GM12874 (cell line): ENCODE data around the gene GAN.

Experiments used
- TF ChIP-seq, protein P1 (sequence below): IDR thresholded peaks from 2 replicates; pipeline ENCODE4 v1.5.1; 2011; ENCODE audit warnings: low read depth, mild to moderate bottlenecking, control low read depth, low read length, moderate library complexity; ENCODE audit not compliant: insufficient read depth

GAN gene

GRCh38 chr16:81357711-81358260 lies 43.0 kb downstream of the GAN start:
- TF ChIP-seq, protein P1, sequence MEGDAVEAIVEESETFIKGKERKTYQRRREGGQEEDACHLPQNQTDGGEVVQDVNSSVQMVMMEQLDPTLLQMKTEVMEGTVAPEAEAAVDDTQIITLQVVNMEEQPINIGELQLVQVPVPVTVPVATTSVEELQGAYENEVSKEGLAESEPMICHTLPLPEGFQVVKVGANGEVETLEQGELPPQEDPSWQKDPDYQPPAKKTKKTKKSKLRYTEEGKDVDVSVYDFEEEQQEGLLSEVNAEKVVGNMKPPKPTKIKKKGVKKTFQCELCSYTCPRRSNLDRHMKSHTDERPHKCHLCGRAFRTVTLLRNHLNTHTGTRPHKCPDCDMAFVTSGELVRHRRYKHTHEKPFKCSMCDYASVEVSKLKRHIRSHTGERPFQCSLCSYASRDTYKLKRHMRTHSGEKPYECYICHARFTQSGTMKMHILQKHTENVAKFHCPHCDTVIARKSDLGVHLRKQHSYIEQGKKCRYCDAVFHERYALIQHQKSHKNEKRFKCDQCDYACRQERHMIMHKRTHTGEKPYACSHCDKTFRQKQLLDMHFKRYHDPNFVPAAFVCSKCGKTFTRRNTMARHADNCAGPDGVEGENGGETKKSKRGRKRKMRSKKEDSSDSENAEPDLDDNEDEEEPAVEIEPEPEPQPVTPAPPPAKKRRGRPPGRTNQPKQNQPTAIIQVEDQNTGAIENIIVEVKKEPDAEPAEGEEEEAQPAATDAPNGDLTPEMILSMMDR = no peak

DNA sequence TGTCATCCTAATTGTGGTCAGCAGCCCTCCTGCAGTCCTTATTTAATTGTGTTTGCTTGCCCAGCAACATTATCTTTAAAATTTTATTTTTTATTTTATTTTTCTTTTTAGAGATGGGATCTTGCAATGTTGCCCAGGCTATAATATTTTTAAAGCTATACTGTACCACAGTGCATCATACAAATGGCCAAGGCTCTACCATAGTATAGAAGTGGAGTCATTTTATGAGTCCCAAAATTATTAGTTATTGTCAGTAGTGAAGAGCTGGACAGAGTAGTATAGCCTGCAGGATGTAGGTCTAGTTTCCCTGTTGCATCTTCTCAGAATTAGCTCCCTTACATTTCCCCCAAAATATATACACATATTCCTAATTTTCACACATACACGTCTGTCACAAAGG lies 44.1 kb downstream of the GAN start:
- TF ChIP-seq, protein P1 = no peak

GRCh38 chr16:81360135-81360534 lies 45.4 kb downstream of the GAN start:
- TF ChIP-seq, protein P1 = no peak

DNA sequence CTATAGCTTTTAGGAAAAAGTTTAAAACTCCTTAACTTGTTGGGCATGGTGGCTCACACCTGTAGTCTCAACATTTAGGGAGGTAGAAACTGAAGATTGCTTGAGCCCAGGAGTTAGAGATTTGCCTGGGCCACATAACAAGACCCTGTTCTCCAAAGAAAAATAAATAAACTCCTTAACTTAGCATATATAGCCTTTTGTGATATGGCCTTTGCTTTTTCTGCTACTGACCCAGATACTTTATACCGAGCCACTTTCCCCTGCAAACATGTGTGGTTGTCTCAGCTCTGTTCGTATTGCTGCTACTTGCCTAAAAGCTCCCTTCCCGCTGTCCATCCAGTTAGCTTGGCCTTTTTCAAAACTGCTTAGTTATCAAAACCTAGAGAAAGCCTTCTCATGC lies 51.0 kb downstream of the GAN start:
- TF ChIP-seq, protein P1 = no peak

GRCh38 chr16:81366316-81366932 lies 51.7 kb downstream of the GAN start:
- TF ChIP-seq, protein P1 = peak; percentile 33; the same call in 1 of the 2 replicates

DNA sequence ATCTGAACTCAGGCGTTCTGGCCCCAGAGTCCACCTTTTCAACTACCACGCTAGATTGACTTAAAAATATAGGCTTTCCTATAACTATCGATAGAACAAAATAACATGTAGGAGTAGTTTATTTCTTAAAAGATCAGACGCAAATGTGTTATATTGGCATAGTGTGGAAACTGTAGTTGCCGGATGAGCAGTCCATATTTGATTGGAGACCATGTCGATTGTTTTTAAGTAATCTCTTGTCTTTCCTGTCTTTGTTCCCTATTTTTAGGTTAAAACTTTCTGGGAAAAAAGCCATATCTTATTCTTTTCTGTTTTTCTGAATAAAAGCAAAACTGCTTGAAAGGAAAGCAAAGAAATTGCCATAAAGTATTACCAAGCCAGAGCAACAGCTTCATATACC lies 53.1 kb downstream of the GAN start:
- TF ChIP-seq, protein P1 = no peak

GRCh38 chr16:81369888-81370504 lies 55.2 kb downstream of the GAN start:
- TF ChIP-seq, protein P1 = no peak
